GM20000 (cell line): ENCODE data around the gene DHX9.
"Not testable (repeated sequence)": the region's sequence is repeated elsewhere in the genome, so short reads cannot be mapped to it uniquely, and the experiment has no call there.

ENCODE experiments used
- DNase-seq: peaks from one replicate; pipeline ENCODE4 v3.0.0; 2012; ENCODE audit warnings: low spot score
- TF ChIP-seq, protein P1 (sequence below): IDR thresholded peaks from 2 replicates; pipeline ENCODE4 v1.5.1; 2012; ENCODE audit warnings: mild to moderate bottlenecking, control low read depth; ENCODE audit errors: extremely low read depth, missing control alignments

Gene DHX9

DNA sequence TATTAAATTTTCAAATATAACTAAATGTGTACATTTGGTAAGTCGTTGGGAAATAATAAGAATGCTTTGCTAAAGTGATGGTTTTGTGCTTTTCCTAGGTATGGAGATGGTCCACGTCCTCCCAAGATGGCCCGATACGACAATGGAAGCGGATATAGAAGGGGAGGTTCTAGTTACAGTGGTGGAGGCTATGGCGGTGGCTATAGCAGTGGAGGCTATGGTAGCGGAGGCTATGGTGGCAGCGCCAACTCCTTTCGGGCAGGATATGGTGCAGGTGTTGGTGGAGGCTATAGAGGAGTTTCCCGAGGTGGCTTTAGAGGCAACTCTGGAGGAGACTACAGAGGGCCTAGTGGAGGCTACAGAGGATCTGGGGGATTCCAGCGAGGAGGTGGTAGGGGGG, 47.8 kb downstream of the DHX9 start:
- TF ChIP-seq, protein P1, sequence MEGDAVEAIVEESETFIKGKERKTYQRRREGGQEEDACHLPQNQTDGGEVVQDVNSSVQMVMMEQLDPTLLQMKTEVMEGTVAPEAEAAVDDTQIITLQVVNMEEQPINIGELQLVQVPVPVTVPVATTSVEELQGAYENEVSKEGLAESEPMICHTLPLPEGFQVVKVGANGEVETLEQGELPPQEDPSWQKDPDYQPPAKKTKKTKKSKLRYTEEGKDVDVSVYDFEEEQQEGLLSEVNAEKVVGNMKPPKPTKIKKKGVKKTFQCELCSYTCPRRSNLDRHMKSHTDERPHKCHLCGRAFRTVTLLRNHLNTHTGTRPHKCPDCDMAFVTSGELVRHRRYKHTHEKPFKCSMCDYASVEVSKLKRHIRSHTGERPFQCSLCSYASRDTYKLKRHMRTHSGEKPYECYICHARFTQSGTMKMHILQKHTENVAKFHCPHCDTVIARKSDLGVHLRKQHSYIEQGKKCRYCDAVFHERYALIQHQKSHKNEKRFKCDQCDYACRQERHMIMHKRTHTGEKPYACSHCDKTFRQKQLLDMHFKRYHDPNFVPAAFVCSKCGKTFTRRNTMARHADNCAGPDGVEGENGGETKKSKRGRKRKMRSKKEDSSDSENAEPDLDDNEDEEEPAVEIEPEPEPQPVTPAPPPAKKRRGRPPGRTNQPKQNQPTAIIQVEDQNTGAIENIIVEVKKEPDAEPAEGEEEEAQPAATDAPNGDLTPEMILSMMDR: no peak
- no peak for DNase-seq

DNA sequence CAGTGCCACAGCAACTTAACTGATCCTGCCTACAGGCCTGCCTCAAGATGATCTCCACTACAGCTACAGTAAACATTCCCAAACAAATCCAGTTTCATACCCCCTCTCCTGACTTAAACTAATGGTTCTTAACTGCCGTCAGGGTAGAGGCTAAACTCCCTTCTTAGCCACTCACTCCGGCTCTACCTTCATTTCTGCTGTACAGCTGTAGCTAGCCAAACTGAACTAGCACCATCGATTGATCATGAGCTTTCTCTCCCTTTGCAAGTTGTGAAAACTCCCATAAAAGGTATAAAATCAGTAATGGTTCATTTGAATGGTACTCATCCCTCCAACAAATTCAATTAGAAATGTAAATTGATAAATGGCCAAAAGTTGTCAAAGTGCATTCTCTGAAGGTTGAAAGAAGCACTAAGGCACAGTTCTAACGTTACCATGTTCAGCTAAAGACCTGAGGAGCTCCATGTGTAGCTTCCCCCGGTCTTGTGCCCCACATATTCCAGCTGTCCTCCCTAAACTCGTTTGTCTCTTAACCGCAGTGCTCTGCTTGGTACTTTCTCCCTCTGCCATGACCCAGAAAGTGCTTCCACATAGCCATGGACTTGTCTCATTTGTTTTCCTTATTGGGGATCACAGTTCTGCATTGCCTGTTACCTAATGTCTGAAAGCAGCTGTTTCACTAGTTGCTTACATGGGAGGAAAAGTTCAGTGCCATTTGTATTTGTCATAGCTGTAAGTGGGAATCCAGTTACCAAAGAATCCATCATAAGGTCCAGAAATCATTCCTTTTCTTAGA, 49.8 kb downstream of the DHX9 start:
- no peak for DNase-seq
- TF ChIP-seq, protein P1: no peak

DNA sequence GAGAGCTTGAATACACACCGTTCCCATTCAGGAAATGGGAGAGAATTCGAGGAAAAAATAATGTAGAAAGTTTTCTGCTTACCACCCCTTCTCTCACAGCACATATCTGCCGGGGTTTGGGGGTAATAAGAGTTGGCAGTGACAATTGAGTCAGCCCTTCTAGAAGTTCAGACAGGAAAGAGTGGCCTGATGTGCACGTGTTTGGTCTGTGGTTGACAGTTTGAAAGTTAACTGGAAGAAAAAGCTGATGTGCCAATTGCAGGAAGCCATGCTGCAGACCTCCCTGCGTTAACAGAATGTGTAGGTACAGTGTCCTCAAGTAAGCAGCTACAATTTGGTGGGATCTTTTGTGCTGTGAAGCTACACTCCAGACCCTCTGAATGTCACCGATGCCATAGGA, 50.9 kb downstream of the DHX9 start:
- DNase-seq: peak; percentile 7
- TF ChIP-seq, protein P1: no peak

DNA sequence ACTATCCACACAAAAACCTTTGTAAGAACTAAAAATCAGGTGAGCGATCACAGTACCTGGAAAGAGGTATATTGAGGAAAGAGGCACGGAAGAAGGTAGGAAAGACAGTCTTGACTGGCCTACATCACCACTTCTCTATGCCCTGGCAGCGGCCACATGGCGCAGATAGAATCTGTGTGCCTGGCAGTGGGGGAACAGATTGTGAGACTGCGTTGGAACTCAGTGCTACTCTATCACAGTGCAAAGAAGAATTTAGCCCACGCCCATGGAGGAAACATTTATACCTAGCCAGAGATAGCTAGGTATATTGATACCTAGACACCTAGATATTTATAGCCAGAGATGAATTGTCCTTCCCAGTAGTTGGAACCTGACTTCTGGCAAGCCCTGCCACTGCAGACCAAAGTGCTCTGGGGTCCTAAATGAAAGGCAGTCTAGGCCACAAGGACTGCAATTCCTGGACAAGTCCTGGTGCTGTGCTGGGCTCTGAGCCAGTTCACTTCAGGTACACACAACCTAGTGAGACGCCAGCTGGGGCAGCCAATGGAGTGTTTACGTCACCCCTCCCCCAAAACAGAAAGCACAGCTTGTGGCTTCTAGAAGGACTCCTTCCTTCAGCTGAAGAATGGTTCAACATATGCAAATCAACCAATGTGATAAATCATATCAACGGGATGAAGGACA, 51.9 kb downstream of the DHX9 start:
- DNase-seq: no peak
- TF ChIP-seq, protein P1: no peak

DNA sequence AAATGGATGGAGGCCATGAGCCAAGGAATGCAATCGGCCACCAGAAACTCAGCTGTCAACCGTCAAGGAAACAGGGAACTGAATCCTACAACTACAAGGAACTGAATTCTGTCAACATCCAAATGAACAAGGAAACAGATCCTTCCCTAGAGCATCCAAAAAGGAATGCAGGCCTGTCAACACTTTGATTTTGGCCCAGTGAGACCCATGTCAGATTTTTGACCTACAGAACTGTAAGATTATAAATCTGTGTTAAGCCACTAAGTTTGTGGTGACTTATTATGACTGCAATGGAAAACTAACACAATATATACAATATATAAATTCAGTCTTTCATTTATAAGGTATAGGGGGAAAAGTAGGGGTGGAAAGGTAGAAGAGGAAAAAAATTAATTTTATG, 58.5 kb downstream of the DHX9 start:
- TF ChIP-seq, protein P1: no peak
- DNase-seq: no peak

DNA sequence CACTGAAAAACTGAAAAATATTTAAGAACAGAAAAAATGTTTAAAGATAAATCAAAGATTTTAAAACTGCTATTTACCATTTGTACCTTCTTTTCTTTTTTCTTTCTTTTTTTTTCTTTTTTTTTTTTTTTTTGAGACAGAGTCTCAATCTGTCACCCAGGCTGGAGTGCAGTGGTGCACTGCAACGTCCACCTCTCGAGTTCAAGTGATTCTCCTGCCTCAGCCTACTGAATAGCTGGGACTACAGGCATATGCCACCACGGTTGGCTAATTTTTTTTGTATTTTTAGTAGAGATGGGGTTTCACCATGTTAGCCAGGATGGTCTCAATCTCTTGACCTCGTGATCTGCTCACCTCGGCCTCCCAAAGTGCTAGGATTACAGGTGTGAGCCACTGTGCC, 62.8 kb downstream of the DHX9 start:
- not testable (repeated sequence) for DNase-seq

DNA sequence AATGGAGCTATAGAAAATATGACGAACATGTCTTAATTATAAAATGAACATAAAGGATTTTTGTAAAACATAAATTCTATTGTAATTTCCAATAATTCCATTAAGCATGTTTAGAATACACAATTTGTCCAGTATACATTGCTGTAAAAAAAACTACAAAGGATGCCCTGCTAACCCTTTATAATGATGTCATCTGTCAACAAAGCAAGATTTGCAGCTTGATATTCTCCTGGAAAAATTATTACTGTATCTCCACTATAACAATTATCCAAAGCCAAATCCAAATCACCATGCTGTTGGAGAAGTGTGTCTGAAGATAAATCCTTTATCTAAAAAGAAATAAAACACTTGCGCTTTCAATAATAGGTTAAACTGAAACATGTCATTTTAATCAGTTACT, 66.2 kb downstream of the DHX9 start:
- DNase-seq: no peak
- TF ChIP-seq, protein P1: no peak
